A204.1 (cell line): Measurements from ENCODE around the gene PUS1.

Experiments used
- FAIRE-seq: peaks from 2 replicates; lab custom pipeline; 2012; peaks lifted over from hg19 to GRCh38; lab: Jason Lieb, UNC

Gene PUS1

DNA sequence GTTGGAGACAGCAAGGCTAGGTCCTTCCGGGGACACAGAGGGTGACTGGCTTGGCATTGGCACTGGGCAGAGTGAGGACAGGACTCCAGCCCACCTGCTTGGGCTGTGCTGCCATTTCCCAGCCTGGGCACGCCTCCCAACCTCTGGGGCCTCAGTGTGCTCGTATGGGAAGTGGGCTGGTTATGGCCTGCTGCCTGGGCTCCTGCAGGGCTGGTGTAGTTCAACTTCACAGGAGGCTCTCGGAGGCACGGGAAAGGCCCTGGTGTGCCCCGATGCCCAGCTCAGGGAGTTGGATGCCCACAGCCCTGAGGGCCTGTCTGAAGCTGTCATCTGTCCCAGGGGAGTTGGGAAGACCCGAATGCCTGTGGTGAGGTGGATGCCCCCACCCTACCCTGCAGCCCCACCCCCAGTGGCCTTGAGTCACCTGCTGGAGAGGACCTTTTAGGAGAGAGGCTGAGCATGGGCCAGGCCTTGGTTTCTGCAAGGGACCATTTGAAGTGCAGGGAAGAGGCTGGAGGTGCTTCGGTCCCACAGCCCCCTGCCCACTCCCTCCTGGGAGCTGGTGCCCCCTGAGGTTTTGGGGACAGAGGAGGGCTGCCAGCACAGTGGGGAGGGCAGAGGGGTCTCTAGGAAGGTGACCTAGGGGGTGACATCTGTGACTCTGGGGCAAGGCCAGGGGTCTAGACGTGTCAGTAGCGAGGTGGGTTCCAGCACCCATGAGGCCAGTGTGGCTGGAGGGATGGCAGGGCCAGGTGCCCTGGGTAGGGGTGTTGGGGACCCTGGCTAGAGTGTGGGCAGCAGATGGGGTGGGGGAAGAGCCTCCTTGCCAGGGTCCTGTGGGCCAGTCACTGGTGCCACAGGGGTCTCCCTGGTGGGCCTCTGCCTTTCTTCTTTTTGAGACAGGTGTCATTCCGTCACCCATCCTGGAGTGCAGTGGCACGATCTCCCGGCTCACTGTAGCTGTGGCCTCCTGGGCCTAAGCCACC, 25.5 kb upstream of the PUS1 start:
- no peak for FAIRE-seq

DNA sequence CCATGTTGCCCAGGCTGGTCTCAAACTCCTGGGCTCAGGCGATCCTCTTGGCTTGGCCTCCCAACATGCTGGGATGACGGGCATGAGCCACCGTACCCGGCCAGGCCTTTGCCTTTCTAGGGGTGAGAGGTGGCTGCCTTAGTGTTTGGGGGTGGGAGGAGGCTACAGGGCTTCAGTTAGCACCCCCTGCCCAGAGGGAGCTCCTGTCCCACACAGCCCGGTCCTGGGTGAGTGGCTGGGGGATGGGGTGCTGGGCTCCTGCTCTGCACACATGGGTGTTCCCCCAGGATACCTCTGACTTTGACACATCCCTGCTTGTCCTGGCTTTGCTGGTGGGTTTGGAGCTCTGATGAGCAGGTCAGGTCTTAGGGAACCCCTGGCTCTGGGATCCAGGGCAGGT, 24.7 kb upstream of the PUS1 start:
- FAIRE-seq, result no peak

DNA sequence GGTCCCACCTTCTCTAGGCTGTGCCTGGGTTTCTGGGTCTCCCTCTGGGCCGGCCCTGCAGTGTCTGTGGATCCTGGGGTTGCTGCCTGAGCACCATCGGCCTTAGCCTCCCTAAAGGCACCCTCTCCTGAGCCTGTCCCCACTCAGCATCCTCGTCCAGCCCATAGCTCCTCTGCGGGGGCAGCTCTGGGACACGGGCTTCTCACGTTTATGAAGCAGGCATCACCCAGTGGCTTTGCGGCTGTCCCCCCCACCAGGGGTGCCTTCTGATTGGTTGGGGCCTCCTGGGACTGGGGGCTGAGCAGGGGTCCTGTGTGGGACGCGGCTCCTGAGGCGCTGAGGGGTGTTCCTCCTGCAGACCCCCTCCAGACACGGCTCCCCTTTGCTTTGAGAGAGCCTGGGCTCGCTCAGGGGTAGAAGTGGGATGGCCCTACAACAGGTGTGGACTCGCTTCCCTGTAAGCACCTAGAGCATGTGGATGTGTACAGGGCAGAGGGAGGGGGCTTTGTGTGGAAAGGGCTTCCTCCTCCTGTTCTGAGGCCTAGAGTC, 23.9 kb upstream of the PUS1 start:
- no peak for FAIRE-seq

DNA sequence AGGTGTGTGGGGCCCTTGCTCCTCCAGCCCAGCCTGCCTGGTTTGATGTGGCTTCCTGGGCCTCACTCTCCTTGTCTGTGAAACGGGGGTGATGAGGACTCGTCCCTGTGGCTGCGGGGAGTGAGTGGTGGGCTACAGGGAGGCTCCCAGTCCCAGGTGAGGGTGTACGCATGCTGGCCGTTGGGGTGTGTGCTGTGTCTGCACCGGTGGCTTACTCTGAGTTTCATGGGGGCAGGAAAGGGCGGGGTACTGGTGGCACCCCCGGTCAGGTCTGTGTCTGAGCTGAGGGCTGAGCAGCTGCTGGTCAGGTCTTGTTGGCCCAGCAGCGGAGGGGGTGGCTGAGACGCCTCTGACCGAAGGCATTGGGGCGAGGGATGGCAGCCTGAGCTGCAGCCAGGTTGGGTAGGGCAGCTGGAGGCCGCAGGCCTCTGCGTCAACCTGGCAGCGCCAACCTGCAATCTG, 23.4 kb upstream of the PUS1 start:
- FAIRE-seq, result no peak

DNA sequence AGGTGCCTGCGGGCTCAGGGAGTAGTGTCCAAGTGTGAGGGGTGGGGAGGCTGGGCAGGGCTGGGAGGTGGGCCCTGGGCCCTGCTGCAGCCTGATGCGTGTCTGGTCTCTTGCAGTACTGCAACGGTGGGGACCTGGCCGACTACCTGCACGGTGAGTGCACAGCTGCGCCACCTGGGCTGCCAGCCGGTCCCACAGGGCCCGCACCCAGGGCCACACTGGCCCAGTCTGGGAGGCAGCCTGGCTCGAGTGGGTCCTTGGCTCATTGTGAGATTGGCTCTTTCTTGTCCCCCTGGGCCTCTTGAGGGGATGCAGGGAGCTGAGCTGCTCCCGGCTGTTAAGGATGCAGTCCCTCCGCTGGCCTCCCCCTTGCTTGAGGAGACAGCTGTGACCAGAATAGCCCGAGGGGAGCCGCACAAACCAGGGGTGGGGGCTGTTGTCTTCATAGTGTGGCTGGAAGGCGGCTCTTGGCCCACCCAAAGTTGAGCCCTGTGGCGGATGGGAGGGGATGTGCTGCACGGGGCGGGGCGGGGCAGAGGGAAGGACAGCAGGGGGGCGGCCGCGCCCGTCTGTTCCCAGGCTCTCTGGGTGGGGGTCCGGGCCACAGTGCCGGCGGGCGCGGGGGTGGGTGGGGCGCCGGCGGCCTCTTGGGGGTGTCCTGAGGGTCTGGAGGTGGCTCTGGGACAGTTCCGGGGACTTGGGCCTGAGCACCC, 21.5 kb upstream of the PUS1 start:
- no peak for FAIRE-seq

DNA sequence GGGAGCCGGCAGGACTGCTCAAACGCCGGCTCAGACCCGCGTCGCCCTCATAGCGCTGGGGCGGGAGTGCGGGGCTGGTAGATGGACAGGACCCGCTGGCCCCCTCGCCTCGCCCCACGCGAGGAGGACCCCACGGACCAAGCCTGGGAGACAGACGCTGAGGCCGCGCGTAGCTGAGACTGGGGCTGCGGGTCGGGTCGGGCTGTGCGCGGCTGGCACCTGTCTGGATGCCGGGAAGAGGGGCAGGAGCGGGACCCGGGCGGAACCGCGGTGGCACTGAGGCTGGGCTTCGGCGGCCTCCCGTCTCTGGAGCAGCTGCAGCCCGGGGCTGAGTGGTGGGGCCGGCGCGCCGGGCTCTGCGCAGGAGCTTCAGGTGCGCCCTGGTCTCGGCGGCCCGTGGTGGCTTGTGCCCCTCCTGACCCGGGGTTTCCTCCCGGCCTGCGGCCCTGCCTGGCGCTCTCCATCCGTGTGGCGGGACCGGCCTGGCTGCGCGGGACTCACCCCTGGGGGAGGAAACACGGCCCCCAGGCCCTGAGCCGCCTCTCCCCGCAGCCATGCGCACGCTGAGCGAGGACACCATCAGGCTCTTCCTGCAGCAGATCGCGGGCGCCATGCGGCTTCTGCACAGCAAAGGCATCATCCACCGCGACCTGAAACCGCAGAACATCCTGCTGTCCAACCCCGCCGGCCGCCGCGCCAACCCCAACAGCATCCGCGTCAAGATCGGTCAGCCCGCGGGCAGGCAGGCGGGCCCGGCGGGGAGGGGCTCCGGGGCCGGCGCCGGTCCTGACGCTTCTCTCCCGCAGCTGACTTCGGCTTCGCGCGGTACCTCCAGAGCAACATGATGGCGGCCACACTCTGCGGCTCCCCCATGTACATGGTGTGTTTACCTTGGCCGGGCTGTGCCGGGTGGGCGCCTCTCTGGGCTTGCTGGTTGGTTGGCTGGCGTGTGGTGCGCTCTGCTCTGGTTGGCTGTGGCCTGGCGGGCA, 20.7 kb upstream of the PUS1 start:
- FAIRE-seq, result no peak

DNA sequence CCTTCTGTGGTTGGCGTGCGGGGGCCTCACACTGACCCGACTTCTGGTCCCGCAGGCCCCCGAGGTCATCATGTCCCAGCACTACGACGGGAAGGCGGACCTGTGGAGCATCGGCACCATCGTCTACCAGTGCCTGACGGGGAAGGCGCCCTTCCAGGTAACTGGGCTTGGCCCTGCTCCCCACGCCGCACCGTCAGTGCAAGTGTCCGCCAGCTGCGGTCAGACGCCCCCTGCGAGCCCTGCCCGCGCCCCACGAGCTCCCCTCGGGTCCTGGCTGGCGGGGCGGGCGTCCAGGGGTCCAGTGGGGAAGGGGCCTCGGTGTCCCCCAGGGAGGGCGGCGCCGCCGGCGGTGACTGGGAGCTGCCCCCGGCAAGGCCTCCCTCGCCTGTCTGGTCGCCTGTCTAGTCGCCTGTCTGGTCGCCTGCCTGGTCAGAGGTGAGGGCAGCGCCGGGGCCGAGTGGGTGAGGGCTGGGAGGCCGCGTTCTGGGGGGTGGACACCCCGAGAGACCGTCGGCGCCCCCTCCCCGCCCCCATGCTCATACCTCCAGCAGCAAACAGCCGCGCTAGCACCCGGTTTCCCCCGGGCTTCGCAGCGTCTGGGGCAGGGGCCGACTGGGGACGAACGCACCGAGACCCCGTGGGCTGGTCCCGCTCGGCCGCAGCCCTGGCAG, 19.9 kb upstream of the PUS1 start:
- no peak for FAIRE-seq

DNA sequence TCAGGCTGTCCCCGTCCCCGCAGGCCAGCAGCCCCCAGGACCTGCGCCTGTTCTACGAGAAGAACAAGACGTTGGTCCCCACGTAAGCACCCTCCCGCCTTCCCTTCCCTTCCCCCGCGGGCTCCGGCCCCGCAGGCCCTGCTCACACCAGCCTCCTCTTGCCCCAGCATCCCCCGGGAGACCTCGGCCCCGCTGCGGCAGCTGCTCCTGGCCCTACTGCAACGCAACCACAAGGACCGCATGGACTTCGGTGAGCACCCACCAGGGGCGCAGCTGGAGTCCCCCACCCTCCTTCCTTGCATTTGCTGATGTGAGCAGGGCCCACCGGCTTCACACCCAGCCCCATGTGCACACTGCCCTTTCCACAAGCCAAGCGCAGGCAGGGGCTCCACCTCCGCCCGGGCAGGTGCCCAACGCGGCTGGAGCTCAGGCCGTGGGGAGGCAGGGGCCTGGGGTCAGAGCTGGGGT, 19.3 kb upstream of the PUS1 start:
- FAIRE-seq, result no peak

DNA sequence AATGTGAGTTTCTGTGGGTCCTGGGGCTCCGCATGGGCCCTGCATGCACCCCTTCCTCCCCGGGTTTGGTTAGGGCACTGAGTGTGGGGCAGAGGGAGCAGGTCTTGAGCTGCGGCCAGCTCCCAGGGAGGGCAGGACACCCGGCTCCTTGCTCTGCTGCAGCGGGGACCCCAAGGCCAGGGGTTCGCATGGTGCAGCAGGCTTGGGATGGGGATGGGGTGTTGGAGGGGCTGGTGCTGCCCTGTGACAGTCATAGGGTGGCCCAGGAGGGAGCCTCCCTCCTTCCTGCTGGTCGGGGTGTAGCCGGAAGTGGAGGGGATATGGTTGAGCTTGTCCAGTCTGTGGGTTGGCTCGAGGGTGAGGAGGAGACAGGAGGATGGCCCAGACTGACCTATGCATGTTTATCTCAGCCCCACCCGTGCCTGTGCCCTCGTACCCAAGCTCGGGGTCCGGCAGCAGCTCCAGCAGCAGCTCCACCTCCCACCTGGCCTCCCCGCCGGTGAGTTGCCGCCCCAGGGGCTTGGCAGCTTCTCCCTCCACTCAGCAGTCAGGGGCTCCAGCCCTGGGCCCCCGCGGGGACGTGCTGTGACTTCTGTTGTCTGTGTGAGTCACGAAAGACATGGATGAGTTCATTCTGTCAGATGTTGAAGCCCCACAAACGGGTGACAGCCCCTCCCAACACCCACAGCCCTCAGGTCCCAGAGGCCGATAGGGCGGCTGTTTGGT, 18.6 kb upstream of the PUS1 start:
- no peak for FAIRE-seq

DNA sequence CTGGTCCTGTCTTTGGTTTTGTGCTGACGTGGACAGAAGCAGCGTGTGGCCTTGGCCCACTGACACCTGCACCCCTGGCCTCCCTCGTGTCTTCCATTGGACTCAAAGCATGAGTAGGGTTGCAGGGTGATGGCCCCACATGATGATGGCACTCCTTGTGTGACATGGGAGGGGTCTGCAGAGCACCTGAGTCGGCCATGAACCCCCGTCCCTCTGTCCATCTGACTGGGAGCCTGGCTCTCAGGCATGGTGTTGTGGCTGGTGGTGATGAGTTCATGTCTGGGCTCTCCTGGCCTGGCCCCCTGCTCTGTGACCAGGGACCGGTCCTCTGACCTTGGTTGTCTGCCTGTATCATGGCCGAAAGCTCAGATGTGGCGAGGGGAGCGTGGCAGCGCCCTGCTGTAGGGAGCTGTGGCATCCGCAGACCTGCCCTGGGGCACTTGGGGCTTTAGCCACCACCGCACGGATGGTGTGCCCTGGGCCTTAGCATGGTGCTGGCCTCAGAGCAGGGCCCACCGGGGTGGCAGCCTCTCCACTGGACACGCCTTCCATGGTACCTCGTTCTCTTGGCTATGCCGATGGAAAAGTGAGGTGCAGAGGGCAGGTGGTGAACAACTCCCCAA, 17.9 kb upstream of the PUS1 start:
- no peak for FAIRE-seq

DNA sequence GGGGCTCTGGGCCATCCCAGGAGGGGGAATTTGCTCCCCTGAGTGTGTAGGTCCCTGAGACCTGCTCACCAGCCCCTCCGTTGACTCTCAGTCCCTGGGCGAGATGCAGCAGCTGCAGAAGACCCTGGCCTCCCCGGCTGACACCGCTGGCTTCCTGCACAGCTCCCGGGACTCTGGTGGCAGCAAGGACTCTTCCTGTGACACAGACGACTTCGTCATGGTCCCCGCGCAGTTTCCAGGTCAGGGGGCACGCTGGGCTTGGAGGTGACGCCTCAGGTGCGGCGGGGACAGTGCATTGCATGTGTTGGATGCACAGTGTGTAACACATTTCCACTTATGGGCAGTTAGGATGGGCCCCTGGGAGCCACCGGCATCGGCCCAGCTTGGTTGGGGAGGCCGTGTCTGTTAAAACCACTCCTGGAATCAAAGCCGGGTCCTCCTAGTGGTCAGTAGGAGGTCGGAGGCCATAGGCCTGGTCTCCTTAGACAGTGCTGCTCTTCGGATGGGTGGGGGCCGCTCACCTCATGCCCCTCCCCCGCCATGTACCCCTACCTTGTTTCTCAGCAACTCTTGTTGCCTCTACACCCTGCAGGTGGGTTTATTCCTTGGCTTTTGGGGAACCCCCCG, 17.1 kb upstream of the PUS1 start:
- no peak for FAIRE-seq

DNA sequence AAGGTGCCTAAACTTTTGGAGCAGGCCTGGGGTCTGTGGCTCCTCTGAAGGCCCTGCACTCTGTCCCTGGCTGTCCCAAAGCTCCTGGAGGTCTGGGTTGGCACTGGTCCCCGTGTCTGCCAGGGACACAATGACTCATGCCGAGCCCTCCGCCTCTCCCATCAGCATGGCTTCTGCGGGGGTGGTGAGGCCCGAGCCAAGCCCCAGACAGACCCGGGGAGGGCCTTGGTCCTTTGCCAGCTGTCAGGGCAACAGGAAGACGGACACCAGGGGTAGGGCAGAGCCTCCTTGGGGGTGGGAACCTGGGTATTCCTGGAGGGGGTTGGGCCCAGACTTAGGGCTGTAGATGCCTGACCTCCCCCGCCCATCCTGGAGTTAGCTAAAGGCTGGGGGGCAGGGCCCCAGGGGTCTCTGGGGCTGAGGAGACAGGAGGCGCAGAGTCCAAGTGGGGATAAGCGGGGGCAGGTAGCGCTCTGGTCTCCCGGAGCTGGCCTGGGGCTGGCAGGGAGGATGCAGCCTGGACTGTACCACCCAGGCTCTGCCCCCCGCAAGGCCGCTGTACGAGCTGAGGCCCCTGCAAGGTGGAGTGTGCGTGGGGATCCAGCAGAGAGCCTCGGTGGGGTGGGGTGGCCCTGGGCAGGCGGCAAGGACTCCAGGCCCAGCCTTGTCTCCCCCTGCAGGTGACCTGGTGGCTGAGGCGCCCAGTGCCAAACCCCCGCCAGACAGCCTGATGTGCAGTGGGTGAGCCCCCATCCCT, 16.4 kb upstream of the PUS1 start:
- FAIRE-seq, result no peak

DNA sequence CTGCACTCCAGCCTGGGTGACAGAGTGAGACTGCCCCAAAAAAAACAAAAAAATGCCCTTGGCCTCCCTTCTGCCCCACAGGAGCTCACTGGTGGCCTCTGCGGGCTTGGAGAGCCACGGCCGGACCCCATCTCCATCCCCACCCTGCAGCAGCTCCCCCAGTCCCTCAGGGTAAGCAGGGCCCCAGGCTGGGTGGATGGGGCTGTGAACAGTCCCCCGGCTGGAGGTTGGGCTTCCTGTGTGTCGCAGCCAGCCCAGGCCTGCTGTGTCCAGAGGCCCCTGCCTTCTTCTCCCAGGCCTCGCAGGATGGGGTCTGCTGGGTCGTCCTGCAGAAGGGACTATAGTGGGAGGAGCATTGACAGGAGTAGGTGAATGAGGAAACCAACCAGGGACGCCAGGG, 15.4 kb upstream of the PUS1 start:
- no peak for FAIRE-seq

DNA sequence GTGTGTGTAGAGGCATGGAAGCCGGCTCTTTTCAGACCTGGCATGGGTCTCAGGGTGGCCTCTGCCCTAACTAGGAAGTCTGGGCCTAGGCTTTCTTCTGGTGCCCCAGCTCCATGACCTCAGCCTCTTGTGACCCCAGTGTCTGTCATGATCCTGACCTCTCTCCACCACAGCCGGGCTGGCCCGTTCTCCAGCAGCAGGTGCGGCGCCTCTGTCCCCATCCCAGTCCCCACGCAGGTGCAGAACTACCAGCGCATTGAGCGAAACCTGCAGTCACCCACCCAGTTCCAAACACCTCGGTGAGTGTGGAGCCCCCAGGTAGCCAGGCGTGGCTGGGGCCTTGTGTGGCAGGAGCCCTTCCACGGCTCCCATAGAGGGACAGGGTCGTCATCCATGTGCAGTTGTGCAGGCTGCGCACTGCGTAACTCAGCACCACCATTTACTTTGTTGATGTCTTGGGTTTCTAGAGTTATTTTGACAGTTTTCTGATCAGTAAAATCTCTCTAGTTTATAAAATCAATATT, 14.8 kb upstream of the PUS1 start:
- no peak for FAIRE-seq

DNA sequence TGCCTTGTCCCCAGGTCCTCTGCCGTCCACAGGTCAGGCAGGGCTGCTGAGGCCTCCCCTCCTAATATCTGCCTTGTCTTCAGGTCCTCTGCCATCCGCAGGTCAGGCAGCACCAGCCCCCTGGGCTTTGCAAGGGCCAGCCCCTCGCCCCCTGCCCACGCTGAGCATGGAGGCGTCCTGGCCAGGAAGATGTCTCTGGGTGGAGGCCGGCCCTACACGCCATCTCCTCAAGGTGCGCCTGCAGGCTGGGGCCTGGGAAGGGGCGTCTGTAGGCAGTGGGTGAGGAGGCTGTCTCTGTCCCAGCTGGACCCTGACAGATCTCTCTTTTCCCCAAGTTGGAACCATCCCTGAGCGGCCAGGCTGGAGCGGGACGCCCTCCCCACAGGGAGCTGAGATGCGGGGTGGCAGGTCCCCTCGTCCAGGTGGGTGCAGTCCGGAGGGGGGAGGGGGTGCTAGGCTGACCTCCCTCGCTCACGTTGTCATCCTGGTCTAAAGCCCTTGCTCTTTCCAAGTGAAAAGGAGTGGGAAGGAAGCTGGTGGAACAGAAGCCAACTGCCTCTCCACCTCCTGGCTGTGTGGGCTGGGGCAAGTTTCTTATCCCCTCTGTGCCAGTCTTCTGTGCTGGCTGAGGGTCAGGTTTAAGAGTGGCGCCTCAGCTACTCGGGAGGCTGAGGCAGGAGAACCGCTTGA, 13.9 kb upstream of the PUS1 start:
- FAIRE-seq, result no peak

DNA sequence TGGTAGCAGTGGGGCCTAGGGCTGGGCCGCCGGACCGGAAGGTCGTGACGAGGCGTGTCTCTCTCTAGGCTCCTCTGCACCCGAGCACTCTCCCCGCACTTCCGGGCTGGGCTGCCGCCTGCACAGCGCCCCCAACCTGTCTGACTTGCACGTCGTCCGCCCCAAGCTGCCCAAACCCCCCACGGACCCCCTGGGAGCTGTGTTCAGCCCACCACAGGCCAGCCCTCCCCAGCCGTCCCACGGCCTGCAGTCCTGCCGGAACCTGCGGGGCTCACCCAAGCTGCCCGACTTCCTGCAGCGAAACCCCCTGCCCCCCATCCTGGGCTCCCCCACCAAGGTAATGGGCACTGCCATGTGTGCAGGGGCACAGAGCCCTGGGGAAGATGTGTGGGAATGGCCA, 13.3 kb upstream of the PUS1 start:
- FAIRE-seq, result no peak

DNA sequence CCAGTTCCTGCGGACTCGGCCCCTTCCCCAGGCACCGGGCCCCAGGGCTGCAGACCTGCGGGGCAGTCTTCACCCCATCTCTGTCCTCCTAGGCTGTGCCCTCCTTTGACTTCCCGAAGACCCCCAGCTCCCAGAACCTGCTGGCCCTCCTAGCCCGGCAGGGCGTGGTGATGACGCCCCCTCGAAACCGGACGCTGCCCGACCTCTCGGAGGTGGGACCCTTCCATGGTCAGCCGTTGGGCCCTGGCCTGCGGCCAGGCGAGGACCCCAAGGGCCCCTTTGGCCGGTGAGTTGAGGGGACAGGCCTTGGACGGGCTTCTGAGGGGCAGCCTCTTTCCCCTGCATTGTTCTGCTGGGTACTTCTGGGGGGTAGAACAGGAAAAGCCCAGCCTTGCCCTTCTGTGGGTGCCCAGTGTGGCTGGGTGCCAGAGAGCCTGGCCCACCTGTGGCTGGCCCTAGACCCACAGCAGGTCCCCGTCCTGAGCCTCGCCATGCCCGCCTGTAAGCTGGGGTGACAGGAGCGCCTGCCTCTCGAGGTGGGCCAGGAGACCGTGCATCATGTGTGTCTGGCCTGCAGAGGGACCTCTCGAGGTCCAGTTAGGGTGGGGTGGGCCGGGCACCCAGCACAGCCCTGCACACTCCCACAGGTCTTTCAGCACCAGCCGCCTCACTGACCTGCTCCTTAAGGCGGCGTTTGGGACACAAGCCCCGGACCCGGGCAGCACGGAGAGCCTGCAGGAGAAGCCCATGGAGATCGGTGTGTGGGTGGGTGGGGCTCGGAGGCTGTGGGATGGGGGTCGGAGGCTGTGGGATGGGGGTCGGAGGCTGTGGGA, 12.6 kb upstream of the PUS1 start:
- FAIRE-seq, result no peak
